ENCODE measurements around the gene VWA8.
"Not testable (repeated sequence)": the region's sequence is repeated elsewhere in the genome, so short reads cannot be mapped to it uniquely, and the experiment has no call there.

The VWA8 gene

GRCh38 chr13:41934120-41934519, 26.8 kb downstream of the VWA8 start:
- H3K27me3 ChIP-seq (ENCODE audit: control insufficient read depth in 5 of 5, insufficient read depth in 4 of 5, low read length in 5 of 5), result no peaks in the 10 kb centered on the region
- H3K9ac ChIP-seq (ENCODE audit: low read length in 5 of 5), result no peak overlapping the region
- peaks cover 0 to 7% (median 0%) of the 10 kb centered on the region in 5 donors for H3K36me3 ChIP-seq (ENCODE audit: control insufficient read depth in 5 of 5, insufficient read depth in 5 of 5, low read length in 5 of 5)
- H3K27ac ChIP-seq (ENCODE audit: low read depth, low read length), result no peak overlapping the region
- no peak overlapping the region for H3K4me3 ChIP-seq (ENCODE audit: low read depth in 1 of 5, low read length in 5 of 5)
- H3K4me1 ChIP-seq (ENCODE audit: control insufficient read depth in 5 of 5, insufficient read depth in 5 of 5, low read length in 5 of 5), result no peaks in the 10 kb centered on the region
- H3K9me3 ChIP-seq (ENCODE audit: control insufficient read depth in 5 of 5, low read length in 5 of 5), result no peaks in the 10 kb centered on the region

DNA sequence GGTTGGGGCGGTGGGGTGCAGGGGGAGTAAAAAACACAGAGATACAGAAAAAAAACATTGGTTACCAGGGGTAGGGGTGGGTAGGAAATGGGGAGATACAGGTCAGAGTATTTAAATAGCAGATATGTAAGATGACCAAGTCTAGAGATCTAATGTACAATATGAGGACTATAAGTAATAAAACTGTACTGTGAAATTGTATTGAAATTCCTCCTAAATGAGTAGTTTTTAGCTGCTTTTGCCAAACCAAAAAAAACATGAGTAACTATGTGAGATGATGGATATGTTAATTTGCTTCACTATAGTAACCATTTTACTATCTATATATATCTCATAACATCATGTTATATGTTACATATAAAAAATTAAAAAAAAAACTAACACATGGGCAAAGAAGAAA, 29.6 kb downstream of the VWA8 start:
- H3K4me3 ChIP-seq (ENCODE audit: low read depth in 1 of 5, low read length in 5 of 5), result no peak overlapping the region
- peaks cover 0 to 8% (median 0%) of the 10 kb centered on the region in 5 donors for H3K4me1 ChIP-seq (ENCODE audit: control insufficient read depth in 5 of 5, insufficient read depth in 5 of 5, low read length in 5 of 5)
- H3K9ac ChIP-seq (ENCODE audit: low read length in 5 of 5), result no peak overlapping the region
- no peak overlapping the region for H3K27ac ChIP-seq (ENCODE audit: low read depth, low read length)
- H3K27me3 ChIP-seq (ENCODE audit: control insufficient read depth in 5 of 5, insufficient read depth in 4 of 5, low read length in 5 of 5), result no peaks in the 10 kb centered on the region
- peaks cover 0 to 3% (median 0%) of the 10 kb centered on the region in 5 donors for H3K9me3 ChIP-seq (ENCODE audit: control insufficient read depth in 5 of 5, low read length in 5 of 5)
- H3K36me3 ChIP-seq (ENCODE audit: control insufficient read depth in 5 of 5, insufficient read depth in 5 of 5, low read length in 5 of 5), result peaks cover 0 to 4% (median 2%) of the 10 kb centered on the region in 5 donors

- Histone ChIP-seq H3K27ac (ENCODE audit: low read depth, low read length) (no peak overlapping the region), H3K4me1 (ENCODE audit: control insufficient read depth in 5 of 5, insufficient read depth in 5 of 5, low read length in 5 of 5) (peaks cover 0 to 8% (median 0%) of the 10 kb centered on the region in 5 donors), H3K36me3 (ENCODE audit: control insufficient read depth in 5 of 5, insufficient read depth in 5 of 5, low read length in 5 of 5) (peaks cover 0 to 6% (median 3%) of the 10 kb centered on the region in 5 donors), H3K9ac (ENCODE audit: low read length in 5 of 5) (no peak overlapping the region), H3K9me3 (ENCODE audit: control insufficient read depth in 5 of 5, low read length in 5 of 5) (peaks cover 0 to 11% (median 4%) of the 10 kb centered on the region in 5 donors), H3K27me3 (ENCODE audit: control insufficient read depth in 5 of 5, insufficient read depth in 4 of 5, low read length in 5 of 5) (no peaks in the 10 kb centered on the region), H3K4me3 (ENCODE audit: low read depth in 1 of 5, low read length in 5 of 5) (no peak overlapping the region)
Observed at GRCh38 chr13:41930154-41930553, 30.8 kb downstream of the VWA8 start.

GRCh38 chr13:41928323-41928722, 32.6 kb downstream of the VWA8 start:
- Histone ChIP-seq H3K4me3 (ENCODE audit: low read depth in 1 of 5, low read length in 5 of 5) (peak overlapping the region in 3 of 5 donors; percentile 22 to 42 (median 40)), H3K9ac (ENCODE audit: low read length in 5 of 5) (peak overlapping the region in 2 of 5 donors; percentile 59 to 60)

GRCh38 chr13:41925014-41925413, 35.9 kb downstream of the VWA8 start:
- no peaks in the 10 kb centered on the region for H3K27me3 ChIP-seq (ENCODE audit: control insufficient read depth in 5 of 5, insufficient read depth in 4 of 5, low read length in 5 of 5)
- no peak overlapping the region for H3K9ac ChIP-seq (ENCODE audit: low read length in 5 of 5)
- H3K4me3 ChIP-seq (ENCODE audit: low read depth in 1 of 5, low read length in 5 of 5), result no peak overlapping the region
- H3K27ac ChIP-seq (ENCODE audit: low read depth, low read length), result no peak overlapping the region
- H3K36me3 ChIP-seq (ENCODE audit: control insufficient read depth in 5 of 5, insufficient read depth in 5 of 5, low read length in 5 of 5), result peaks cover 0 to 4% (median 3%) of the 10 kb centered on the region in 5 donors
- H3K9me3 ChIP-seq (ENCODE audit: control insufficient read depth in 5 of 5, low read length in 5 of 5), result peaks cover 0 to 25% (median 14%) of the 10 kb centered on the region in 5 donors
- peaks cover 0 to 8% (median 0%) of the 10 kb centered on the region in 5 donors for H3K4me1 ChIP-seq (ENCODE audit: control insufficient read depth in 5 of 5, insufficient read depth in 5 of 5, low read length in 5 of 5)

More at GRCh38 chr13:41928323-41928722, 32.6 kb downstream of the VWA8 start:
- Histone ChIP-seq H3K27ac (ENCODE audit: low read depth, low read length) (no peak overlapping the region), H3K27me3 (ENCODE audit: control insufficient read depth in 5 of 5, insufficient read depth in 4 of 5, low read length in 5 of 5) (no peaks in the 10 kb centered on the region), H3K9me3 (ENCODE audit: control insufficient read depth in 5 of 5, low read length in 5 of 5) (peaks cover 0 to 25% (median 13%) of the 10 kb centered on the region in 5 donors), H3K36me3 (ENCODE audit: control insufficient read depth in 5 of 5, insufficient read depth in 5 of 5, low read length in 5 of 5) (peaks cover 0 to 4% (median 3%) of the 10 kb centered on the region in 5 donors), H3K4me1 (ENCODE audit: control insufficient read depth in 5 of 5, insufficient read depth in 5 of 5, low read length in 5 of 5) (peaks cover 0 to 8% (median 0%) of the 10 kb centered on the region in 5 donors)

GRCh38 chr13:41922894-41923293, 38.0 kb downstream of the VWA8 start:
- not testable (repeated sequence) for H3K27me3 ChIP-seq (ENCODE audit: control insufficient read depth in 5 of 5, insufficient read depth in 4 of 5, low read length in 5 of 5); H3K36me3 ChIP-seq (ENCODE audit: control insufficient read depth in 5 of 5, insufficient read depth in 5 of 5, low read length in 5 of 5); H3K27ac ChIP-seq (ENCODE audit: low read depth, low read length); H3K4me3 ChIP-seq (ENCODE audit: low read depth in 1 of 5, low read length in 5 of 5); H3K4me1 ChIP-seq (ENCODE audit: control insufficient read depth in 5 of 5, insufficient read depth in 5 of 5, low read length in 5 of 5); H3K9ac ChIP-seq (ENCODE audit: low read length in 5 of 5)
- peaks cover 0 to 25% (median 14%) of the 10 kb centered on the region in 5 donors for H3K9me3 ChIP-seq (ENCODE audit: control insufficient read depth in 5 of 5, low read length in 5 of 5)

GRCh38 chr13:41919741-41920487, 41.0 kb downstream of the VWA8 start:
- Histone ChIP-seq H3K4me1 (ENCODE audit: control insufficient read depth in 5 of 5, insufficient read depth in 5 of 5, low read length in 5 of 5) (peaks cover 0 to 8% (median 5%) of the 10 kb centered on the region in 5 donors), H3K9ac (ENCODE audit: low read length in 5 of 5) (no peak overlapping the region), H3K27ac (ENCODE audit: low read depth, low read length) (no peak overlapping the region), H3K4me3 (ENCODE audit: low read depth in 1 of 5, low read length in 5 of 5) (no peak overlapping the region), H3K27me3 (ENCODE audit: control insufficient read depth in 5 of 5, insufficient read depth in 4 of 5, low read length in 5 of 5) (no peaks in the 10 kb centered on the region), H3K36me3 (ENCODE audit: control insufficient read depth in 5 of 5, insufficient read depth in 5 of 5, low read length in 5 of 5) (peaks cover 0 to 1% (median 0%) of the 10 kb centered on the region in 5 donors), H3K9me3 (ENCODE audit: control insufficient read depth in 5 of 5, low read length in 5 of 5) (peaks cover 0 to 14% (median 12%) of the 10 kb centered on the region in 5 donors)

GRCh38 chr13:41919031-41919740, 41.7 kb downstream of the VWA8 start:
- Histone ChIP-seq H3K9me3 (ENCODE audit: control insufficient read depth in 5 of 5, low read length in 5 of 5) (peaks cover 0 to 8% (median 6%) of the 10 kb centered on the region in 5 donors), H3K27ac (ENCODE audit: low read depth, low read length) (no peak overlapping the region)

DNA sequence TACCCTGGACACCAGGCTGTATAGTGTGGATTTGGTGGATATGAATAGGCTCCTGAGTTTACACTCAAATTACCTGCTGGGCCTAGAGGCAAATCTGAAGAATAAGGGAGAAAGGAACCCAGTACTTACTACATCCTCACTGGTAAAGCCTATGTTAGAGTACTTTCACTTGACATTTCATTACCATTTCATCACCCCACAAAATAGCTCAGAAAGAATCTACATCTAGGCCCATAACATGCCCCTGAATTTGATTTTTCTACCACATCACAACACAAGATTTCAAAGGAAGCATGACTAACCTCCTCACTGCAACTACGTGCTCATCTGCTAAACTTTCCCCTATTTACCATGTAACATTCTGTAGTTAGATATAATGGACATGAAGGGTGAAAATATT, 43.3 kb downstream of the VWA8 start:
- H3K27ac ChIP-seq (ENCODE audit: low read depth, low read length), result no peak overlapping the region
- peaks cover 0 to 11% (median 5%) of the 10 kb centered on the region in 5 donors for H3K4me1 ChIP-seq (ENCODE audit: control insufficient read depth in 5 of 5, insufficient read depth in 5 of 5, low read length in 5 of 5)

More at GRCh38 chr13:41919031-41919740, 41.7 kb downstream of the VWA8 start:
- Histone ChIP-seq H3K9ac (ENCODE audit: low read length in 5 of 5) (no peak overlapping the region), H3K36me3 (ENCODE audit: control insufficient read depth in 5 of 5, insufficient read depth in 5 of 5, low read length in 5 of 5) (no peaks in the 10 kb centered on the region), H3K4me1 (ENCODE audit: control insufficient read depth in 5 of 5, insufficient read depth in 5 of 5, low read length in 5 of 5) (peaks cover 0 to 10% (median 5%) of the 10 kb centered on the region in 5 donors), H3K4me3 (ENCODE audit: low read depth in 1 of 5, low read length in 5 of 5) (no peak overlapping the region), H3K27me3 (ENCODE audit: control insufficient read depth in 5 of 5, insufficient read depth in 4 of 5, low read length in 5 of 5) (no peaks in the 10 kb centered on the region)

More for the DNA sequence above, 43.3 kb downstream of the VWA8 start:
- Histone ChIP-seq H3K36me3 (ENCODE audit: control insufficient read depth in 5 of 5, insufficient read depth in 5 of 5, low read length in 5 of 5) (no peaks in the 10 kb centered on the region), H3K9me3 (ENCODE audit: control insufficient read depth in 5 of 5, low read length in 5 of 5) (no peaks in the 10 kb centered on the region), H3K4me3 (ENCODE audit: low read depth in 1 of 5, low read length in 5 of 5) (no peak overlapping the region), H3K9ac (ENCODE audit: low read length in 5 of 5) (no peak overlapping the region), H3K27me3 (ENCODE audit: control insufficient read depth in 5 of 5, insufficient read depth in 4 of 5, low read length in 5 of 5) (no peaks in the 10 kb centered on the region)

Data from subcutaneous abdominal adipose tissue (tissue), 5 donors.